AG04449 (cell line): Measurements from ENCODE around the gene SCN1B.

Experiments used
- CTCF ChIA-PET: fragments of 350-600 bp; formaldehyde crosslinking; extraction: SDS; loops from one replicate; lab custom pipeline; 2021; ENCODE audit warnings: antibody characterized with exemption; lab: Yijun Ruan, JAX
- POLR2A ChIA-PET: fragments of 400-600, 350-600 bp; formaldehyde crosslinking; extraction: SDS; loops from one replicate; lab custom pipeline; 2020; ENCODE audit warnings: antibody characterized with exemption, inconsistent platforms; lab: Yijun Ruan, JAX
- DNase-seq: peaks from one replicate; pipeline ENCODE4 v3.0.0-alpha.2; 2010; ENCODE audit warnings: low read depth, low spot score
- H3K4me3 ChIP-seq: 2 replicates; pipeline ENCODE4 v1.5.1; 2011; ENCODE audit warnings: low read depth, mild to moderate bottlenecking, control low read depth, low read length
- CTCF ChIP-seq: IDR thresholded peaks from one replicate; pipeline ENCODE4 v1.5.1; 2011; ENCODE audit warnings: mild to moderate bottlenecking, moderate library complexity, low read length, control low read depth, inconsistent platforms; ENCODE audit not compliant: insufficient read depth; ENCODE audit errors: missing control alignments

SCN1B gene

GRCh38 chr19:35077411-35078223, 47.3 kb downstream of the SCN1B start:
- H3K4me3 ChIP-seq, result no peak overlapping the region
- TF ChIP-seq CTCF, result no peak
- POLR2A ChIA-PET, result no interaction called here
- CTCF ChIA-PET, result interaction anchor here (1.0 kb wide), 1 partner anchor 57 kb away, joined by 3 read pairs; the partner anchor contains the start of gene LGI4
- no peak for DNase-seq

DNA sequence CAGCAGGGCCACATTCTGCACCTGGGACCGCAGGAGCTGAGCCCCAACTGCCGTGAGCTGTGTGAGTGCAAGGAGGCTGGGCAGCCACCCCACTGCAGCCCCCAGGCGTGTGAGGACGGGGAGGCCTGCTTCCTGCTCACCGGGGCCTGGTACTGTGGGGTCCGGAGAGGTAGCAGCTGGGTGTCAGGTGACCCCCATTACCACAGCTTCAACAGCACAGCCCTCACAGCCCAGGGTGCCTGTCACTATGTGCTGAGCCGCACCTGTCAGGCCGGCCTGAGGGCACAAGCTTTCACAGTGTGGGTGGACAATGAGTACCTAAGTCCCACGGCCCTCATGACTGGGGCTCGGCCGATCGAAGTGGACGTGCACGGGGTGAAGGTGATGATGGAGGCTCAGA, 49.6 kb downstream of the SCN1B start:
- no peak overlapping the region for H3K4me3 ChIP-seq
- TF ChIP-seq CTCF, result no peak
- CTCF ChIA-PET, result interaction anchor here (0.8 to 9.6 kb wide), 3 partner anchors 9 to 35 kb away, joined by 3 to 89 read pairs (median 6); no protein-coding TSS in a partner anchor
- POLR2A ChIA-PET, result no interaction called here
- no peak for DNase-seq

DNA sequence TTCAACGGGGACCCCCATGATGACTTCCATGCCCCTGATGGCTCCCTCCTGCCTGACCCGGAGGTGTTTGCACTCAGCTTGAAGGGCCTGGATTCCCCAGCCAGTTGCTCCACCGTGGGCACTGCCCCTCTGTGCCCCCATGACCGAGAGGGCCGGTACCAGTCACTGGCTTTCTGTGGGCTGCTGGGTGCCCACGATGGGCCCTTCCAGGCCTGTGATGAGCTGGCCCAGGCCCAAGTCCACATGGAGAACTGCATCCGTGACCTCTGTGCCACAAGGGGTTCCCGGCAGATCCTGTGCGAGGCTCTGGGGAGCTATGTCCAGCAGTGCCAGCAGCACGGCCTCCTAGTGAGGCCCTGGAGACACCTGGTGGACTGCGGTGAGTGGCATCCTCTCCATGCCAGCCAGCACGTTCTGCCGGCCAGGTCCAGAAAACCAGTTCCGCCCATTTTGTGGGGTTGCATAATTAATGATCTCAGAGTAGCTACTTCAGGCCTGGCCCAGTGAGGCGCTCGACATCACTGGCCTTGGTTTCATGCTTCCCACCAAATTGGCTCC, 50.4 kb downstream of the SCN1B start:
- no peak overlapping the region for H3K4me3 ChIP-seq
- CTCF ChIA-PET, result interaction anchor here (0.8 to 9.6 kb wide), 5 partner anchors 11 to 73 kb away, joined by 3 to 89 read pairs (median 3); partner anchors contain the start of gene FXYD5
- no peak for TF ChIP-seq CTCF
- POLR2A ChIA-PET, result no interaction called here
- no peak for DNase-seq

DNA sequence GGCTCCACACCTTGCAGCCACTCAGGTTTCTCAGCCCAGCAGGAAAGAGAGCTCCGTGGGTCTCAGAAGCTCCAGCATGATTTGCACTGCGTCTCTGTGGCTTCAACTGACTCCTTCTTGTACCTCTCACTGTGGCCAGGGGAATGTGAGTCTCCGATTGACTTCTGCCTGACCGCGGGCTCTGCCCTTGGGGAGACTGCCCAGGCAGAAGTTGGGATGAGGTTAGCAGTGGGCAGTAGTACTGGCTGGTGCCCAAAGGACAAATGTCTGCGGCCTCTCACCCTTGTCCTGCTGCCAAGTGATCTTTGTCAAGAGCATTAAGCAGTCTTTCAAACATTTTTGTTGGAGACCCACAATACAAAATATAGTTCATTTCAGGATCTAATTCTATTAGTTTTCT, 50.9 kb downstream of the SCN1B start:
- no peak overlapping the region for H3K4me3 ChIP-seq
- ChIA-PET POLR2A (no interaction called here), CTCF (interaction anchor here (0.8 to 9.6 kb wide), 4 partner anchors 11 to 73 kb away, joined by 3 to 89 read pairs (median 4); partner anchors contain the start of gene FXYD5)
- TF ChIP-seq CTCF, result no peak
- DNase-seq, result no peak

DNA sequence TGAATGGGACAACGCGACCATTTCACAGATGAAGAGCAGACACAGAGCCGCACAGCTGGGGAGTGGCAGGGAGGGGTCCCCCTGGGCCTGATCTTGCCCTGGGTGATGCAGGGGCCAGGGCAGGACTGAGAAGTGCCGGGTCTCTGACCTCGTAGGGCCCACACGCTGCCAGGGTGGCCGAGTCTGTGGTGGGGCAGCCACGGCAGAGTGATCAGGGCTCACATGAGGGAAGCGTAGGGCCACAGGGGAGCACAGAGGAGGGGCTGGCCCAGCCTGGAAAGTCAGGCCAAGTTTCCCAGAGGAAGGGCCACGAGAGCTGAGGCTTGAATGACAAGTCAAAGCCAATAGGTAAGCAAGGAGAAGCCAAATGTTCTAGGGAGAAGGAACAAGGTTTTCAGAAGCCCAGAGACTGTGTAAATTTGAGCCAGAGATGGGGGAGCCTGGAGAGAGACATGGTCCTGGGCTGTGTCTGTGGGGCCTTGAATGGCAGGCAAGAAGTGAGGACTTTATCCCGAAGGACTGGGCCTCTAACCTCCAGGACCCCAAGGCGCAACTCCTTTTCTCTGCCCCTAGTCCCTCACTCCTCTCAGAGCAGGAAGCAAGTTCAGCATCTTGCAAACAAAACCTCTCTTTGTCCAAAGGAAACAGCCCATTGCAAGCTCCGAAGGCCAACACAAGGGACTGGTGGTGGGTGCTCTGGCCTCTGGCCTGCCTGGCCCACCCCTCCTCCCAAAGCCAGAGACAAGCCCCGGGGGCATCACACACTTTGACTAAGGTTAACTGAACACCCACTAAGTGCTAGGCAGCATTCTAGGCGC, 53.6 kb downstream of the SCN1B start:
- no peak for TF ChIP-seq CTCF
- POLR2A ChIA-PET, result no interaction called here

GRCh38 chr19:35084509-35084762, 54.2 kb downstream of the SCN1B start:
- no peak for DNase-seq
- ChIA-PET POLR2A (no interaction called here), CTCF (interaction anchor here (2.1 to 9.6 kb wide), 4 partner anchors 14 to 52 kb away, joined by 9 to 89 read pairs (median 17); partner anchors contain the start of gene LGI4)
- H3K4me3 ChIP-seq, result no peak overlapping the region
- no peak for TF ChIP-seq CTCF

More for the DNA sequence above, 53.6 kb downstream of the SCN1B start:
- CTCF ChIA-PET, result interaction anchor here (0.9 to 9.6 kb wide), 6 partner anchors 14 to 70 kb away, joined by 3 to 89 read pairs (median 10); partner anchors contain the start of gene LGI4
- no peak for DNase-seq
- H3K4me3 ChIP-seq, result no peak overlapping the region
